HS-5 (cell line): ENCODE data around the gene RBMY1F.
"Not testable (repeated sequence)": the region's sequence is repeated elsewhere in the genome, so short reads cannot be mapped to it uniquely, and the experiment has no call there.

ENCODE experiments used
- DNase-seq: peaks from one replicate; pipeline ENCODE4 v3.0.0-alpha.2; 2012; ENCODE audit warnings: low read depth

The RBMY1F gene

GRCh38 chrY:22182823-22183222, at the start of gene RBMY1F:
RBMY1F (minus strand) TSS chrY:22182923; CDS start chrY:22180969, 1,954 bp downstream.
- DNase-seq, result not testable (repeated sequence)

- DNase-seq, result not testable (repeated sequence)
Observed at GRCh38 chrY:22151144-22151543, 31.6 kb downstream of the RBMY1F start.

- not testable (repeated sequence) for DNase-seq
Observed at GRCh38 chrY:22141011-22141695, 41.6 kb downstream of the RBMY1F start.

GRCh38 chrY:22134719-22135118, 48.0 kb downstream of the RBMY1F start:
- not testable (repeated sequence) for DNase-seq

- not testable (repeated sequence) for DNase-seq
Observed at GRCh38 chrY:22130494-22130893, 52.2 kb downstream of the RBMY1F start.
